IMR-90 (cell line): ENCODE measurements around the gene LILRA6. TPM values are rescaled to one million over a fixed set of nuclear protein-coding genes. Genes with fewer than 3 reads are reported as not detected.
"Not testable (repeated sequence)": the region's sequence is repeated elsewhere in the genome, so short reads cannot be mapped to it uniquely, and the experiment has no call there.

Experiments
- ATAC-seq: fragments of 200-7000 bp; cut with Tn5 transposase; 2 replicates; pipeline ENCODE4 v1.9.1; 2020; ENCODE audit warnings: low read depth, mild to moderate bottlenecking, moderate library complexity
- BruUV-seq: library from RNA; stranded (reverse); fragments of 400-500 nt; replicated peaks from 2 replicates; lab custom pipeline; 2021; lab: Mats Ljungman, UMichigan
- CTCF ChIA-PET: fragments of 300-600 bp; formaldehyde crosslinking; extraction: SDS; loops from one replicate; lab custom pipeline; 2021; ENCODE audit warnings: antibody characterized with exemption; lab: Yijun Ruan, JAX
- POLR2A ChIA-PET: fragments of 300-600 bp; sonication (Branson Sonifier 250); formaldehyde crosslinking; loops from one replicate; lab custom pipeline; 2022; ENCODE audit warnings: antibody characterized with exemption; ENCODE audit not compliant: unreplicated experiment; lab: Charles Lee
- DNase-seq: peaks from one replicate; pipeline ENCODE4 v3.0.0; 2013
- H2AFZ ChIP-seq: replicated peaks from 2 replicates; pipeline ENCODE3; 2013; ENCODE audit warnings: low read length, mild to moderate bottlenecking; ENCODE audit not compliant: poor library complexity
- H2AK5ac ChIP-seq: 2 replicates; pipeline ENCODE4 v1.6.1; 2013; ENCODE audit warnings: low read depth, low read length, inconsistent platforms
- H2AK9ac ChIP-seq: replicated peaks from 2 replicates; pipeline ENCODE3; 2013; ENCODE audit warnings: mild to moderate bottlenecking, low read depth, low read length, moderate library complexity; ENCODE audit not compliant: poor library complexity
- H2BK120ac ChIP-seq: 2 replicates; pipeline ENCODE4 v1.6.1; 2013; ENCODE audit warnings: low read depth, low read length, inconsistent platforms
- H2BK15ac ChIP-seq: 3 replicates; pipeline ENCODE4 v1.6.1; 2013; ENCODE audit warnings: low read depth, low read length, inconsistent platforms
- H2BK20ac ChIP-seq: 2 replicates; pipeline ENCODE4 v1.6.1; 2013; ENCODE audit warnings: low read depth, mild to moderate bottlenecking, inconsistent platforms, low read length, moderate library complexity
- H2BK5ac ChIP-seq: 2 replicates; pipeline ENCODE4 v1.6.1; 2013; ENCODE audit warnings: mild to moderate bottlenecking, low read depth, low read length, inconsistent platforms; ENCODE audit not compliant: poor library complexity, severe bottlenecking
- H3K14ac ChIP-seq: replicated peaks from 2 replicates; pipeline ENCODE4 v1.6.1; 2013; ENCODE audit warnings: low read depth, low read length, inconsistent platforms
- H3K18ac ChIP-seq: 2 replicates; pipeline ENCODE4 v1.6.1; 2013; ENCODE audit warnings: low read depth, low read length, control low read depth
- H3K23ac ChIP-seq: 2 replicates; pipeline ENCODE4 v1.6.1; 2013; ENCODE audit warnings: low read depth, low read length, inconsistent platforms
- H3K27ac ChIP-seq: 2 replicates; pipeline ENCODE4 v1.5.1; 2013; ENCODE audit warnings: mild to moderate bottlenecking, control low read depth, low read length; ENCODE audit not compliant: insufficient read depth
- H3K27me3 ChIP-seq: 2 replicates; pipeline ENCODE4 v1.6.1; 2013; ENCODE audit warnings: low read length; ENCODE audit not compliant: control insufficient read depth, insufficient read depth
- H3K36me3 ChIP-seq: 2 replicates; pipeline ENCODE4 v1.6.1; 2013; ENCODE audit warnings: low read length, mixed read lengths; ENCODE audit not compliant: control insufficient read depth, insufficient read depth
- H3K4ac ChIP-seq: 2 replicates; pipeline ENCODE4 v1.6.1; 2013; ENCODE audit warnings: low read depth, low read length, inconsistent platforms
- H3K4me1 ChIP-seq: 2 replicates; pipeline ENCODE4 v1.6.1; 2013; ENCODE audit warnings: low read length, mixed read lengths; ENCODE audit not compliant: control insufficient read depth, insufficient read depth
- H3K4me2 ChIP-seq: 2 replicates; pipeline ENCODE4 v1.6.1; 2013; ENCODE audit warnings: low read depth, mild to moderate bottlenecking, control low read depth, low read length, moderate library complexity
- H3K4me3 ChIP-seq: 2 replicates; pipeline ENCODE4 v1.5.1; 2013; ENCODE audit warnings: low read depth, mild to moderate bottlenecking, control low read depth, low read length, moderate library complexity; ENCODE audit not compliant: insufficient read depth
- H3K56ac ChIP-seq: 2 replicates; pipeline ENCODE4 v1.6.1; 2013; ENCODE audit warnings: low read length, inconsistent platforms; ENCODE audit not compliant: insufficient read depth; ENCODE audit errors: extremely low read depth
- H3K79me1 ChIP-seq, 2 experiments: 2 replicates each; pipeline ENCODE4 v1.6.1; 2013; ENCODE audit warnings: low read length in 2 of 2, inconsistent platforms in 1 of 2, low read depth in 1 of 2
- H3K9ac ChIP-seq: 2 replicates; pipeline ENCODE4 v1.6.1; 2013; ENCODE audit warnings: low read depth, low read length, control low read depth
- H3K9me1 ChIP-seq: 2 replicates; pipeline ENCODE4 v1.6.1; 2013; ENCODE audit warnings: low read length, inconsistent platforms; ENCODE audit not compliant: insufficient read depth
- H3K9me3 ChIP-seq: 2 replicates; pipeline ENCODE4 v1.6.1; 2013; ENCODE audit warnings: low read length; ENCODE audit not compliant: control insufficient read depth, insufficient read depth
- H4K20me1 ChIP-seq: 2 replicates; pipeline ENCODE4 v1.6.1; 2013; ENCODE audit warnings: low read length, inconsistent platforms; ENCODE audit not compliant: insufficient read depth
- H4K5ac ChIP-seq: 2 replicates; pipeline ENCODE4 v1.6.1; 2013; ENCODE audit warnings: mild to moderate bottlenecking, low read depth, low read length, control low read depth
- H4K8ac ChIP-seq, 2 experiments: 2 replicates each; pipeline ENCODE4 v1.6.1; 2013; ENCODE audit warnings: low read depth in 2 of 2, low read length in 2 of 2, control low read depth in 1 of 2, inconsistent platforms in 1 of 2
- H4K91ac ChIP-seq: 2 replicates; pipeline ENCODE4 v1.6.1; 2013; ENCODE audit warnings: low read depth, low read length, inconsistent platforms; ENCODE audit not compliant: insufficient read depth
- WGBS, 2 experiments: methylation state at CpG; one replicate each; pipeline versions ENCODE4 v1.1.5 to v1.1.7; 2013; ENCODE audit warnings: missing lambda C conversion rate in 2 of 2; ENCODE audit not compliant: insufficient read length in 1 of 2; ENCODE audit errors: extremely low coverage in 2 of 2; 5-methylcytosine and 5-hydroxymethylcytosine counted together
- dilution Hi-C: fragments of 300-500 bp; cut with HindIII; formaldehyde crosslinking; loops from one replicate; pipeline ENCODE4 v1.14.3; 2018; ENCODE audit warnings: low sequenced_read_pairs; ENCODE audit not compliant: unreplicated experiment
- in situ Hi-C: fragments of 300-500 bp; cut with MboI; formaldehyde crosslinking; loops from 3 replicates; pipeline ENCODE4 v1.14.3; 2019; ENCODE audit warnings: low sequenced_read_pairs, inconsistent platforms, mixed read lengths
- intact Hi-C: fragments of 100-400 bp; cut with micrococcal nuclease; formaldehyde crosslinking; loops from 2 replicates; pipeline ENCODE4 v1.10.0; 2022
- polyA plus RNA-seq, 3 experiments: library from polyadenylated mRNA; depleted of rRNA; stranded (reverse); fragments of >200 nt; gene quantifications; 2 replicates each; pipeline ENCODE4 v1.2.3, GENCODE V29; 2012; ENCODE audit warnings: low replicate concordance in 1 of 3
- total RNA-seq: library from RNA; depleted of rRNA; stranded (reverse); fragments of >200 nt; gene quantifications from 2 replicates; pipeline ENCODE4 v1.2.3, GENCODE V29; 2012

The LILRA6 gene
- total and polyA plus RNA-seq, 2 of the 4 experiments (the other 2 are of a cell fraction), result not detected

GRCh38 chr19:54217517-54218247 is 24.9 kb downstream of the LILRA6 start:
- H2BK5ac ChIP-seq, POLR2A ChIA-PET, H3K4me2 ChIP-seq: not testable (repeated sequence)

More at GRCh38 chr19:54217517-54218247, 24.9 kb downstream of the LILRA6 start:
- H4K91ac ChIP-seq, ATAC-seq, H3K4ac ChIP-seq, H4K8ac ChIP-seq, dilution Hi-C loops, H4K5ac ChIP-seq, H2BK120ac ChIP-seq, H3K56ac ChIP-seq, H3K9me3 ChIP-seq, H3K14ac ChIP-seq, CTCF ChIA-PET, H3K18ac ChIP-seq, DNase-seq, H3K36me3 ChIP-seq, intact Hi-C loops, H2AK9ac ChIP-seq, H3K4me3 ChIP-seq, H4K20me1 ChIP-seq, H2BK20ac ChIP-seq, H2AFZ ChIP-seq, H3K9me1 ChIP-seq, H3K23ac ChIP-seq, H3K79me1 ChIP-seq, H2AK5ac ChIP-seq, H3K9ac ChIP-seq, BruUV-seq, in situ Hi-C loops, H2BK15ac ChIP-seq, H3K27me3 ChIP-seq, H3K27ac ChIP-seq, H3K4me1 ChIP-seq: not testable (repeated sequence)
- 46% methylated on average over 9 of the region's 20 CpGs; no CpG with 5 or more reads in 1 of the 2 experiments for WGBS, 2 experiments
